ENCODE measurements around the gene ARPC1A.

ARPC1A gene

DNA sequence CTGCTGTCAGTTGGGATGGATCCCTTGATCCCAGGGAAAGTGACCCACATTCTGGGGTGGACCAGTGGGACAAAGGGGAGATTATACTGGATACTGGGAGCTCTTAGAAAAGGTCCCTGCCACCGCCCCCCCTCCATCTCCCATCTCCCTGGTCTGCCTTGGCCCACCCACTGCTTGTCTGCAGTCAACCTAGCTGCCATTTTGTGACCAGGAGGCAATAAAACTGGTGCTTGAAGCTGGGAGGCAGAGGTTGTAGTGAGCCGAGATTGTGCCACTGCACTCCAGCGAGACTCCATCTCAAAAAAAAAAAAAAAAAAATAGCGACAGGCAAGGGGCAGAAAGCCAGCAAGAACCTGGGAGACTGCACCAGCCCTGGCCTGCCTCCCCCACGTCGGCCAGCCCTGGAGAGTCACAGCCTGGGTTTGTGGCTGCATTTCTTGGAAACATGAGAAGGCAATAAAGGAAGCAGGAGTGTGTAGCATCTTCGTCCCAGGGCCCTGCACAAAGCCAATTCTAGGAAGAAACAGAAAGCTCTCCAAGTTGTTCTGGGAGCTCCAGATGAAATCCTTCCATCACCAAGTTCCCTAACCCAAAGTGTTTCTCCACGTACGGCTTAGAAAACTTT, 44.2 kb downstream of the ARPC1A start:
- DNase-seq (ENCODE audit: low read depth): no peak
- H3K4me3 ChIP-seq (ENCODE audit: low read depth, low read length): no peak overlapping the region
- TF ChIP-seq, protein P1, sequence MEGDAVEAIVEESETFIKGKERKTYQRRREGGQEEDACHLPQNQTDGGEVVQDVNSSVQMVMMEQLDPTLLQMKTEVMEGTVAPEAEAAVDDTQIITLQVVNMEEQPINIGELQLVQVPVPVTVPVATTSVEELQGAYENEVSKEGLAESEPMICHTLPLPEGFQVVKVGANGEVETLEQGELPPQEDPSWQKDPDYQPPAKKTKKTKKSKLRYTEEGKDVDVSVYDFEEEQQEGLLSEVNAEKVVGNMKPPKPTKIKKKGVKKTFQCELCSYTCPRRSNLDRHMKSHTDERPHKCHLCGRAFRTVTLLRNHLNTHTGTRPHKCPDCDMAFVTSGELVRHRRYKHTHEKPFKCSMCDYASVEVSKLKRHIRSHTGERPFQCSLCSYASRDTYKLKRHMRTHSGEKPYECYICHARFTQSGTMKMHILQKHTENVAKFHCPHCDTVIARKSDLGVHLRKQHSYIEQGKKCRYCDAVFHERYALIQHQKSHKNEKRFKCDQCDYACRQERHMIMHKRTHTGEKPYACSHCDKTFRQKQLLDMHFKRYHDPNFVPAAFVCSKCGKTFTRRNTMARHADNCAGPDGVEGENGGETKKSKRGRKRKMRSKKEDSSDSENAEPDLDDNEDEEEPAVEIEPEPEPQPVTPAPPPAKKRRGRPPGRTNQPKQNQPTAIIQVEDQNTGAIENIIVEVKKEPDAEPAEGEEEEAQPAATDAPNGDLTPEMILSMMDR (IDR thresholded peaks at IDR 0.05; ENCODE audit: insufficient read depth, low read depth, low read length, missing control alignments): no peak

DNA sequence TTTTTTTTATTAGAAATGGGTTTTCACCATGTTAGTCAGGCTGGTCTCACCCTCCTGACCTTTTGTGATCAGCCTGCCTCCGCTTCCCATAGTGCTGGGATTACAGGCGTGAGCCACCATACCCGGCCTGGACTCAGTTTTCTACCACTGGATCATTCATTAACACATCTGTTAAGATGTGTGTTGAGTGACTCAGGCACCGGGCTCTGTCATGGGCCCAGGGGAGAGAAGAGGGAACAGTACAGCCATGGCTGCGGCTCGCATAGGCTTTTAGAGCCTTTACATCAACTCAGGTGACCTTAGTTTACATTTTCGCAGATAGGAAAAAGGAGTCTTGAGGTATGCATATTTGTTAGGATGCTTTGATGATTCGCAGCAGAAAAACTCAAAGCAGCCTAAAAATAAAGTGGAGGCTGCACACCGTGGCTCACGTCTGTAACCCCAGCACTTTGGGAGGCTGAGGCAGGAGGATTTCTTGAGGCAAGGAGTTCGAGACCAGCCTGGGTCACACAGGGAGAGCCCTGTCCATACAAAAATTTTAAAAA, 45.8 kb downstream of the ARPC1A start:
- TF ChIP-seq, protein P1 (IDR thresholded peaks at IDR 0.05; ENCODE audit: insufficient read depth, low read depth, low read length, missing control alignments): no peak
- no peak overlapping the region for H3K4me3 ChIP-seq (ENCODE audit: low read depth, low read length)
- no peak for DNase-seq (ENCODE audit: low read depth)

DNA sequence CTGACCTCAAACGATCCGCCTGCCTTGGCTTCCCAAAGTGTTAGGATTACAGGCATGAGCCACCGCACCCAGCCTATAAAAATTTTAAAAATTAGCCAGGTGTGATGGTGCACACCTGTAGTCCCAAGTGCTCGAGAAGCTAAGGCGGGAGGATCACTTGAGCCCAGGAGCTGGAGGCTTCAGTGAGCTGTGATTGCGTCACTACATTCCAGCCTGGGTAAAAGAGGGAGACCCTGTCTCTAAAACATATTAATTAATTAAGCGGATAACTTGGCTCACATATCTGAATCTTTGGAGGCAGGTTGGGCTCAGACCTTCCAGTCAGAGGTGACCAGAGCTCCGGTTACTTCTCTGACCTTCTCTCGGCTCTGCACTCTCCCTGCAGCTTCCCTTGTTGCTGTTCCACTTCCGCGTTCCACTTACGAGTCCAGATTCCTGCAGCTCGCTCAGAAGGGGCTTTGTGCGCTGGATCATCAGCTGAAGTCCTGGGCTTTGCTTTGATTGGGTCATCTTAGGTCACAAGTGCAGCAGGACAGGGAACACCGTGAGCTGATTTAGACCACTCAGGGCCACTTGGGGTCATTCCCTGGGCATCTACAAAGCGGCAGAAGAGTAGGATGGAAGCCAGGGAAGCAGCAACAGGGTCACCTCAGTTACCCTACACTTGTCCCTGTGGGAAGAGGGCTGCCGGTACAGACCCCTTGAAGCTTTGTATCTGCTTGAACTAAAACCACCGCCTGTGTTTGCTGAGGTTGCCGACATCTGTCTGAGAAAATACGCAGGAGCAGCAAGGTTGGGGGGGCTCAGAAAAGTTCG, 46.8 kb downstream of the ARPC1A start:
- no peak for DNase-seq (ENCODE audit: low read depth)
- TF ChIP-seq, protein P1 (IDR thresholded peaks at IDR 0.05; ENCODE audit: insufficient read depth, low read depth, low read length, missing control alignments): no peak
- no peak overlapping the region for H3K4me3 ChIP-seq (ENCODE audit: low read depth, low read length)

DNA sequence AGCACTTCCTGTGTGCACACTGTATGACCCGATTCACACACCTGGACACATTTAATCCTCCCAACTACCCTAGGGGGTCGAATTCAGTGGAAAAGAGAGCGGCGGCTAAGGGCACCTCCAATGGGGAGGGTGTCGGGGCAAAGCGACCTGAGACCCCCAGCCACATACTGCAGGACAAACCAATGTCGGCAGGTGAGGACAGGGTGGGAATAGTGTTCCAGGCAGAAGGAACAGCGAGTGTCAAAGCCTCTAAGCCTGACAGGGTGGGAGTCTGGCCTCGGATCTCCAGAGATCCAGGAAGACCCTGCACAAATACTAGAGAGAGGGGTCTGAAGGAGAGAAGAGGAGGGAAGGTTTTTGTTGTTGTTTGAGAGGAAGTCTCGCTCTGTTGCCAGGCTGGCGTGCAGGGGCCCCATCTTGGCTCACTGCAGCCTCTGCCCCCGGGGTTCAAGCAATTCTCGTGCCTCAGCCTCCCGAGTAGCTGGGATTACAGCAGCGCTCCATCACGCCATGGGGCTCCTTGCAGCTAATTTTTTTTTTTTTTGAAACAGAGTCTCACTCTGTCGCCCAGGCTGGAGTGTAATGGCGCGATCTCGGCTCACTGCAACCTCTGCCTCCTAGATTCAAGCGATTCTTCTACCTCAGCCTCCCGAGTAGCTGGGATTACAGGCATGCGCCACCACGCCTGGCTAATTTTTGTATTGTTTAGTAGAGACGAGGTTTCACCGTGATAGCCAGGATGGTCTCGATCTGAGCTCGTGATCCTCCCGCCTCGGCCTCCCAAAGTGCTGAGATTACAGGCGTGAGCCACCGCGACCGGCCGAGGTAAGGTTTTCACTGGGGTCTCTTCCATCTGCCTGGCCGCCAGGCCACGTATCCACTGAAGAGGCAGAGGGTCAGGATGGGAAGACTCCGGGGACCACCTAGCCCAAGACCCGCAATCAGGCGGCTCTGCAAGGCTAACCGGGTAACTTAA, 47.7 kb downstream of the ARPC1A start:
- DNase-seq (ENCODE audit: low read depth): no peak
- TF ChIP-seq, protein P1 (IDR thresholded peaks at IDR 0.05; ENCODE audit: insufficient read depth, low read depth, low read length, missing control alignments): no peak
- peak overlapping the region; percentile 96 for H3K4me3 ChIP-seq (ENCODE audit: low read depth, low read length)

DNA sequence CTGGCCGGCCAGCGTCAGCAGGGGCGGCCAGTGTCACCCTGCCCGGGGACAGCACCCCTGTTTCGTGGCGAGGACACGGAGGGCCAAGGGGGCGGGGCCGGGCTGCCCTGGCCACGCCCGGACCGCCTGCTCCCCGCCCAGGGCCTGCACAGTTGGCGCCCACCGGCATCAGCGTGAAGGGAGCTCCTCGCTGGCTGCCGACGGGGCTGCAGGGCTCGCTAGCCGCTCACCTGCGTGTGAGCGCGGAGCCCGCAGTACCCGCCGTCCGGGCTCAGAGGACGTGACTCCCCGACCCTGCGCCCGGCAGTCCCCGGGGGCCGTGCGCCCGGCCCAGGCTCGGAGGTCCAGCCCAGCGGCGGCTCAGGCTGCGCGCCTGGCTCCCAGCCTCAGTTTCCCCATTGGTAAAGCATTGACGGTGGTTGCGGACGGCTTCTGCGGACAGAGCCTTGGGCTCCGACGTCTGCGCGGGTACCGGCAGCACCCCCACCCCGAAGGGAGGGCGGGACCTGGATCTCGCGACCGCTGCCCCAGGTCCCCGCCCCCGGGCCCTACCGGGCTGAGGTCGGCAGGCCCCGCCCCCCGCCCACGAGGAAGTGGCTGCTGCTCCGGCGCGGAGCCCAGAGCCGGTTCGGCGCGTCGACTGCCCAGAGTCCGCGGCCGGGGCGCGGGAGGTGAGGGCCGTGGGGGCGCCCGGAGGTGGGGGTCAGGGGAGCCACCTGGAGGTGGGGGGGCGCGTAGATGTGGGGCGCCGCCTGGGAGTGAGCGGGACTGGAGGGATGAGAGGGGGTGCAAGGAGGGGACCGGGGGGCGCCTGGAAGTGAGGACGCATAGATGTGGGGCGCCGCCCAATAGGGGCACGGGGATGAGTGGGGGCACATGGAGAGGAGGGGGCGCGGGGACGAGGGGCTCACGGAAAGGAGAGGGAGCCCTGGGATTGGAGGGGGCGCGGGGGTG, 48.7 kb downstream of the ARPC1A start, which contains the start of gene ARPC1B:
Gene ARPC1B, plus strand, starts transcription at position 620 of the 954 bp plus-strand sequence. CDS start 10,985 bp downstream, outside the sequence.
- DNase-seq (ENCODE audit: low read depth): peak; percentile 93
- H3K4me3 ChIP-seq (ENCODE audit: low read depth, low read length): peak within 1 kb of the TSS; percentile 96
- TF ChIP-seq, protein P1 (IDR thresholded peaks at IDR 0.05; ENCODE audit: insufficient read depth, low read depth, low read length, missing control alignments): no peak
